ENCODE measurements around the gene UVRAG. TPM values are rescaled to one million over a fixed set of nuclear protein-coding genes. Genes with fewer than 3 reads are reported as not detected.

Gene UVRAG
- total RNA-seq, 1 donor from 2014 or later: 17.8 TPM

DNA sequence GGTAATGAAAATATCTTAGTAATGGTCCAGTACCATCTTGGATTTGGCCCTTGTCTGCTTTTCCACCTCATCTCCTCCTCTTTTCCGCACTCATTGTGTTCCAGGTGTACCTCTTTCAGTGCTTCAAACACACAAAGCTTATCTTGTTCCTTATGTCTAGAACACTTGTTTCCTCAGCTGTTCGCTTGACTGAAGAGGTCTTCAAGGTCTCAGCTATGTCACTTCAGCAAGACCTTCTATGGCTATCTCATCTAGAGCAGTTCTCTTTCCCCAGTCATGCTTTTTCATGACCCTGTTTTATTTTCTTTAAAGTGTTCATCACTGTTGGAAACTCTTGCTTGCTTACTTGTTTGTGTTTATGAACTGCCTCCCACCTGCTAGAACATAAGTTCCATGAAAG lies 47.4 kb downstream of the UVRAG start:
- H3K4me1 Mint-ChIP-seq (ENCODE audit: low read depth, unreplicated experiment): no peaks in the 10 kb centered on the region
- no peaks in the 10 kb centered on the region for H3K27me3 Mint-ChIP-seq (ENCODE audit: unreplicated experiment)
- no peak overlapping the region for H3K4me3 Mint-ChIP-seq (ENCODE audit: unreplicated experiment)
- H3K27ac Mint-ChIP-seq (ENCODE audit: unreplicated experiment): no peak overlapping the region
- H3K9me3 Mint-ChIP-seq (ENCODE audit: unreplicated experiment): no peaks in the 10 kb centered on the region
- TF ChIP-seq, protein P1, sequence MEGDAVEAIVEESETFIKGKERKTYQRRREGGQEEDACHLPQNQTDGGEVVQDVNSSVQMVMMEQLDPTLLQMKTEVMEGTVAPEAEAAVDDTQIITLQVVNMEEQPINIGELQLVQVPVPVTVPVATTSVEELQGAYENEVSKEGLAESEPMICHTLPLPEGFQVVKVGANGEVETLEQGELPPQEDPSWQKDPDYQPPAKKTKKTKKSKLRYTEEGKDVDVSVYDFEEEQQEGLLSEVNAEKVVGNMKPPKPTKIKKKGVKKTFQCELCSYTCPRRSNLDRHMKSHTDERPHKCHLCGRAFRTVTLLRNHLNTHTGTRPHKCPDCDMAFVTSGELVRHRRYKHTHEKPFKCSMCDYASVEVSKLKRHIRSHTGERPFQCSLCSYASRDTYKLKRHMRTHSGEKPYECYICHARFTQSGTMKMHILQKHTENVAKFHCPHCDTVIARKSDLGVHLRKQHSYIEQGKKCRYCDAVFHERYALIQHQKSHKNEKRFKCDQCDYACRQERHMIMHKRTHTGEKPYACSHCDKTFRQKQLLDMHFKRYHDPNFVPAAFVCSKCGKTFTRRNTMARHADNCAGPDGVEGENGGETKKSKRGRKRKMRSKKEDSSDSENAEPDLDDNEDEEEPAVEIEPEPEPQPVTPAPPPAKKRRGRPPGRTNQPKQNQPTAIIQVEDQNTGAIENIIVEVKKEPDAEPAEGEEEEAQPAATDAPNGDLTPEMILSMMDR (IDR thresholded peaks at IDR 0.05; ENCODE audit: partially characterized antibody, unreplicated experiment): no peak
- no peak for DNase-seq
- H3K36me3 Mint-ChIP-seq (ENCODE audit: unreplicated experiment): no peaks in the 10 kb centered on the region

DNA sequence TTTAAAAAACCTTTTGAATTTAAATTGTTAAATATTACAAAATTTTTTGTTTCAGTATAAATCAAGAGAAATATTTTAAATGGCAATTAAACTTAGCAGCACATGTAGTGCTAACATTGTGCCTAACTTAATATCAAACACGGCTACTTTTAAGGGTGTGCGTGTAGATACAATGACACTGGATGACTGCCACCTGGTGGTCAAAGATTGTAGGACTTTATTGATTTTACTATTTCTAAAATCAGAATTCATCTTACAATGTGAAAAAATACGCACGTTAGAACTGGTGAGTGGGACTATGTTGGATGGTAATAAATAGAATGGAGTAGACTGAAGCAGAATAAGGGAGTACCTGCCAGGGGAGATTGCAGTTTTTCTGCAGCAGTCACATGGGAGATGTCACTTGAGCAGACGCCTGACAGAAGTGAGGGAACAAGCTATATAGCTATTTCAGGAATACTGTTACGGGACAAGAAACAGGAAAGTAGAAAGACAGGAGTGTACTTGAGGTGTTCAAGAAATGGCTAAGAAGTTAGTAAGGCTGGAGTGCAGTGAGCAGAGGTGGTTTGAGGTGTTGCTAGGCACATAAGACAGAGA lies 52.9 kb downstream of the UVRAG start:
- no peak for DNase-seq
- peaks cover 3% of the 10 kb centered on the region for H3K4me1 Mint-ChIP-seq (ENCODE audit: low read depth, unreplicated experiment)
- no peak overlapping the region for H3K4me3 Mint-ChIP-seq (ENCODE audit: unreplicated experiment)
- H3K27me3 Mint-ChIP-seq (ENCODE audit: unreplicated experiment): peaks cover 2% of the 10 kb centered on the region
- TF ChIP-seq, protein P1 (IDR thresholded peaks at IDR 0.05; ENCODE audit: partially characterized antibody, unreplicated experiment): peak; percentile 99
- no peaks in the 10 kb centered on the region for H3K36me3 Mint-ChIP-seq (ENCODE audit: unreplicated experiment)
- H3K9me3 Mint-ChIP-seq (ENCODE audit: unreplicated experiment): peaks cover 2% of the 10 kb centered on the region
- no peak overlapping the region for H3K27ac Mint-ChIP-seq (ENCODE audit: unreplicated experiment)

DNA sequence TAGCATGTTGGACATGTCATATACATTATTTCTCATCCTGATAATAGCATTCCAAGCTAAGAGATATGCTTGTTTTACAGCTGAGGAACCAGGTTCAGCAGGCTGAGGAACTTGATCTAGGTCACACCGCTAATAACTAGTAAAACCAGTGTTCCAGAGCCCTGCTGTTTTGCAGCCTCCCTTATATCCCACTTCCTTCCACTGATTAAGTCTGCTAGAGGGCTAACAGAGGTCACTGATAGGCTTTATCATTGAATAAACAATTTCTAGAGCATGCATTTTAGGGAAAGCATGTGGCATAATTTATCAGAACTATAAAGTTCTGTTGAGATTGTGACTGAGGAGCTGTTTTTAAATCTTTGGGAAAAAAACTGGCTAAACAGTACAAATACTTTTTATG lies 54.0 kb downstream of the UVRAG start:
- TF ChIP-seq, protein P1 (IDR thresholded peaks at IDR 0.05; ENCODE audit: partially characterized antibody, unreplicated experiment): no peak
- Mint-ChIP-seq H3K9me3 (ENCODE audit: unreplicated experiment) (peaks cover 2% of the 10 kb centered on the region), H3K27ac (ENCODE audit: unreplicated experiment) (no peak overlapping the region), H3K36me3 (ENCODE audit: unreplicated experiment) (no peaks in the 10 kb centered on the region), H3K4me3 (ENCODE audit: unreplicated experiment) (no peak overlapping the region), H3K27me3 (ENCODE audit: unreplicated experiment) (peaks cover 2% of the 10 kb centered on the region), H3K4me1 (ENCODE audit: low read depth, unreplicated experiment) (peaks cover 7% of the 10 kb centered on the region)
- no peak for DNase-seq

DNA sequence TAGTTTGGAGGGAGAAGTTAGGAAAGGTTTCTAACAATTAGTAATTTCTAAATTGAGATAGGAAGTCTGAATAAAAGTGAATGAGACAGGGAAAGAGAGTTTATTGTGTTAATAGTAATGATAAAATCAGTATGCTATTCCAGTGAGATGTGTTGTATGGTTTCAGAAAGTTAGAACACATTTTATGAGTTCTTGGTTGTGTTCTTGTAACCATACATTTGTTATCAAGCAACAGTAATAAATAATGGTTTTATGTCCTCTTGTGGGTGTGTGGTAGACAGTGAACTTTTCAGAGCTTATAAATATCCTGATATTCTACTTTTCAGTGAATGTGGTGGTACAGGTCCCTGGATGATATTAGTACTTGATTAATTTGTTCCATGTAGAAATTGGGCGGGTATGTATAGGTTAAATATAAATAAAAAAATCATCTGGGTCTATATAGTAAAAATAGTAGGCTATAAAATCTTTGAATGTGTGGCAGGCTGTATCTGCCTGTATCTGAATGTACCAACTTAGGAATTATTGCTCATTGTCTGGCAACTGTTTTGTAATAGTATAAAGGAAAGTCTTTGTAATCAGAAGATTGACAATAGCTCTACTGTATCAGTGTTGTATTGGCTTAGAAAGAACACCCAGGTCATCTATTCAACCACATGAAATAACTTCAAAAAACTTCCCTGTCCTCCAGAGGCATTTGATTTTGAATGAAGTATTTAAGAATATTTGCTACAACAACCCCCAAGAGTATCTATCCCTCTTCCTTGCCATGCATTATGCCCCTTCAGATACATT lies 54.8 kb downstream of the UVRAG start:
- H3K36me3 Mint-ChIP-seq (ENCODE audit: unreplicated experiment): no peaks in the 10 kb centered on the region
- no peak for DNase-seq
- peaks cover 2% of the 10 kb centered on the region for H3K27me3 Mint-ChIP-seq (ENCODE audit: unreplicated experiment)
- peaks cover 2% of the 10 kb centered on the region for H3K9me3 Mint-ChIP-seq (ENCODE audit: unreplicated experiment)
- no peak overlapping the region for H3K4me3 Mint-ChIP-seq (ENCODE audit: unreplicated experiment)
- peaks cover 9% of the 10 kb centered on the region for H3K4me1 Mint-ChIP-seq (ENCODE audit: low read depth, unreplicated experiment)
- TF ChIP-seq, protein P1 (IDR thresholded peaks at IDR 0.05; ENCODE audit: partially characterized antibody, unreplicated experiment): no peak
- H3K27ac Mint-ChIP-seq (ENCODE audit: unreplicated experiment): no peak overlapping the region

DNA sequence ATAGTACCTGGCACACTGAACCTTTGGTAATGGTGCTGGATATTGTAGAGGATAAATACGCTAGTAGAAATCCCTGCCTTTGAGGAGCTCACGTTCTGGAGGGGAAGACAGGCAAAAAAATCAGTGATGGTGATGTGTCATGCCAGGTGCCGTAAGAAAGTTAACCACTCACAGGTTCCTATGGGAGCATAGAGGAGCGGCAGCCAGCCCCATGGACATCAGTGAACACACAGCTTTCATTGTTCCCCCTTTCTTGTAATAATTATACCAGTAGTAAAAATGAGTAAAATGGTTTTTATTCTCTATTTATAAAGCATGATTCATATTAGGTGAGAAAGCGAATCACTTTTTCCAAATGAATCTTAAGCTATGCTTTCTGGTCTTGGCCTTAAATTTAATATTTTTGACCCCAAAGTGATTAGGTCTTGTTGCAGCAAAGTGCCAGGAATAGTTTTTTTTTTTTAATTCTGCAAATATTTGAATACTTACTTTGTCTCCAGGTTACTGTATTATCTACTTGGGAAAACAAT lies 57.9 kb downstream of the UVRAG start:
- H3K4me3 Mint-ChIP-seq (ENCODE audit: unreplicated experiment): no peak overlapping the region
- TF ChIP-seq, protein P1 (IDR thresholded peaks at IDR 0.05; ENCODE audit: partially characterized antibody, unreplicated experiment): no peak
- H3K4me1 Mint-ChIP-seq (ENCODE audit: low read depth, unreplicated experiment): peaks cover 15% of the 10 kb centered on the region
- no peak for DNase-seq
- peaks cover 4% of the 10 kb centered on the region for H3K9me3 Mint-ChIP-seq (ENCODE audit: unreplicated experiment)
- peaks cover 3% of the 10 kb centered on the region for H3K27me3 Mint-ChIP-seq (ENCODE audit: unreplicated experiment)
- no peak overlapping the region for H3K27ac Mint-ChIP-seq (ENCODE audit: unreplicated experiment)
- H3K36me3 Mint-ChIP-seq (ENCODE audit: unreplicated experiment): no peaks in the 10 kb centered on the region

All from glutamatergic neuron (in vitro differentiated cells).